OCI-LY7 (cell line): ENCODE data around the gene DPPA2.
"Not testable (repeated sequence)": the region's sequence is repeated elsewhere in the genome, so short reads cannot be mapped to it uniquely, and the experiment has no call there.

Experiments used
- CTCF ChIP-seq: fragments of 200-600 bp; sonication (generic); conservative IDR thresholded peaks from 2 replicates; pipeline ENCODE4 v1.5.1; 2014; ENCODE audit warnings: mild to moderate bottlenecking, antibody characterized with exemption, low read length, moderate library complexity, mixed read lengths
- EZH2phosphoT487 ChIP-seq: fragments of 200-600 bp; sonication (generic); IDR thresholded peaks from 2 replicates; pipeline ENCODE4 v1.6.1; 2018; ENCODE audit warnings: low read depth, borderline replicate concordance, mild to moderate bottlenecking, mixed run types, antibody characterized with exemption, low read length, moderate library complexity, mixed read lengths

GRCh38 chr3:109358809-109359208 lies 42.5 kb upstream of the DPPA2 start:
- TF ChIP-seq CTCF, EZH2phosphoT487: not testable (repeated sequence)
